HFF-Myc (cell line): ENCODE data around the gene NAP1L5.

Experiments used
- DNase-seq: peaks from one replicate; pipeline ENCODE4 v3.0.0-alpha.2; 2011; ENCODE audit warnings: low read depth; ENCODE audit errors: extremely low read depth
- H3K4me3 ChIP-seq: replicated peaks from 2 replicates; pipeline ENCODE4 v1.5.1; 2011; ENCODE audit warnings: low read depth, mild to moderate bottlenecking, control low read depth, low read length
- CTCF ChIP-seq: IDR thresholded peaks from 2 replicates; pipeline ENCODE4 v1.5.1; 2012; ENCODE audit warnings: mild to moderate bottlenecking, low read depth, low read length, control low read depth; ENCODE audit errors: missing control alignments

The NAP1L5 gene

DNA sequence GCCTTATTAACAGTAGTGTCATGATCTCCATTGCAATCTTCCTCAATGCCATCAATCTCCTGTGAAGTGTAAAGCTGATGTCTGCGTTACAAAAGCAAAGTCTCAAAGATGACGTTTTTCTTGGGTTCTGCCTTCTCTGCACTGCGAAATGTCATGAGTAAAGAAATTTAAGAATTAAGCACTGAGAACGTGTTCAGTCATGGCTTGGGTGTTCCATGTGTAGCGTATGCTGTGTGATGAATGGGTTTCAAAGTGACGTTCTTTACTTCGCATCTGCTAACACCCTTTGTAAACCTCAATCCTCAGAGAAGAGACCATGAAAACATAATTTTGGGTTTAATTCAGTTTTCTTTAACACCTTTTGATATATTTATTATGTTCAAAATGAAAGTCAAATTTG, 999 bp downstream of the NAP1L5 start:
- no peak for TF ChIP-seq CTCF
- no peak for DNase-seq
- H3K4me3 ChIP-seq, result peak overlapping the region; percentile 63

DNA sequence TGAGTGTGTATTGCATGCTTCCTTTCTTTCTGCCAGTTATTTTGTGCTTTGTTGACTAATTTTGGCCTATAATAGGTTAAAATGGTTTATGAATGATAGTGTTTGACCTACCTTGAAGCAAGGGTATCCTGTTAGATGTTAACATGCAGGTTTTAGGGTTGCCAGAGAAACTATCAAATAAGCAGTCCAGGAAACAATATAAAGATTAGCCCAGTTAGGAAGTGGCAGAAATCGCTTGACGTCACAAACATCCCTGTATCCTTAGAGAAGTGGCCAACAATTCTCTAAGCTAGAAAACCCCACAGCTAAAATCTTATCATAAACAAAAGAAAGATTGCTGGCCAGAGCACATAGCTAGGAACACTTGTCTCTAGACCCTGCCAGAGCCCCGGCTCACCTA, 3.8 kb downstream of the NAP1L5 start:
- no peak for DNase-seq
- no peak for TF ChIP-seq CTCF
- H3K4me3 ChIP-seq, result no peak overlapping the region

GRCh38 chr4:88690355-88690754, 7.3 kb downstream of the NAP1L5 start:
- TF ChIP-seq CTCF, result no peak
- no peak for DNase-seq
- no peak overlapping the region for H3K4me3 ChIP-seq

DNA sequence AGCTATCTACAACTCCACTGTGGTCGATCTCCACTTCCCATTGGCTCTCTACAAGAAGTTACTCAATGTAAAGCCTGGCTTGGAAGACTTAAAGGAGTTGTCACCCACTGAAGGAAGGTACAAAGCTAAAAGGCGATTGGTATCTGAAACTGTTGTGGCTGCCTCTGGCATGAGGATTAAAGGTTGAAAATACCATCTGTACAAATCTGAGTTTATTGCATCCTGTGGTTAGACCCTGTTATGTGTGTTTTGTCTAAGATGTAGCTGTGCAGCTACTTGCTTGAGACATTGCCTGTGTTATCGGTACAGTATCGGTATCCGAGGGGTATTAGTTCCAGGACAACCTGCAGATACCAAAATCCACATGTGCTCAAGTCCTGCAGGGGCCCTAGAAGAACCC, 16.4 kb downstream of the NAP1L5 start:
- H3K4me3 ChIP-seq, result no peak overlapping the region
- no peak for TF ChIP-seq CTCF
- DNase-seq, result no peak

- TF ChIP-seq CTCF, result no peak
- no peak for DNase-seq
These were observed 22.1 kb downstream of the NAP1L5 start for GRCh38 chr4:88675543-88675942.

DNA sequence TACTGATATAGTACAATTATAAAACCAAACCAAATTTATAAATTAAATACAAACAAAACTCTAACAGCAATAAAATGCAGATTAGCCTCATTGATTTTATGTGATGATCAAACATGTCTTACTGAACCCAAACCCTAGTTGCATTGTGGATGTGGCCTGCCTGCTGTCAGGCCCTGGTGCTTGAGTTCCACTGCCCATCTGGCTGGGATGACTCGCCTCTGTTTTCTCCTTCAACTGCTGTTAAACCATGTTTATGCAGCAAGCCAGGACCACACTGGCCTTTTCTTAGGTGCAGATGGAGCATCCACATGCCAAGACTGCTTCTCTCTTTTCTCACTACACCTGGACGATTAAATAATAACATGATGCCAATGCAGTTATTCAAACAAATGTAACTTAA, 22.6 kb downstream of the NAP1L5 start:
- TF ChIP-seq CTCF, result no peak
- DNase-seq, result peak; percentile 43
- no peak overlapping the region for H3K4me3 ChIP-seq

More at GRCh38 chr4:88675543-88675942, 22.1 kb downstream of the NAP1L5 start:
- H3K4me3 ChIP-seq, result no peak overlapping the region

- H3K4me3 ChIP-seq, result no peak overlapping the region
- TF ChIP-seq CTCF, result no peak
- DNase-seq, result no peak
These were observed 23.1 kb downstream of the NAP1L5 start for GRCh38 chr4:88674565-88674964.
